ENCODE measurements around the gene OXSM.

GRCh38 chr3:25751048-25751447 lies 38.8 kb upstream of the OXSM start:
- TF ChIP-seq CTCF (conservative IDR thresholded peaks at IDR 0.05; ENCODE audit: low read depth, low read length) (no peak), EZH2 (IDR thresholded peaks at IDR 0.05; ENCODE audit: low read length, unreplicated experiment) (no peak), EZH2phosphoT487 (IDR thresholded peaks at IDR 0.05; ENCODE audit: borderline replicate concordance, low read length) (no peak)

Measured in PC-3 (cell line).